ENCODE data around the gene DIS3L2.

Gene DIS3L2

DNA sequence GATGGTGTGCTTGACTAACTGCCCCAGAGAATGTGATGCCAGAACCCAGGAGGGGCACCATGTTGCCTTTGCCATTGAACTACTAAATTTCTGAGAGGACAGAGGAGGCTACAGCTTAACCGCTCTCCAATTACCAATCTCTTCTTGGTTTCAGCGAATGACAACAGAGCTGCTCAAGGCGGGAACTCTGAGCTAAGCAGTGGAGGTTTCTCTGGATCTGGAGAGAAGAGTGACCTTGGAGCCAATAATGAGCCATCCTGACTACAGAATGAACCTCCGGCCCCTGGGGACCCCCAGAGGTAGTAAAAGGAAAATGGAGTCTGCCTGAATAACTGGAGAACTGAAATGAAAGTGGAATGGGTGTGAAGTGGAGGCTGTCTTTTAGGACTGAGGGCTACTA lies 53.2 kb downstream of the DIS3L2 start:
- TF ChIP-seq, protein P1, sequence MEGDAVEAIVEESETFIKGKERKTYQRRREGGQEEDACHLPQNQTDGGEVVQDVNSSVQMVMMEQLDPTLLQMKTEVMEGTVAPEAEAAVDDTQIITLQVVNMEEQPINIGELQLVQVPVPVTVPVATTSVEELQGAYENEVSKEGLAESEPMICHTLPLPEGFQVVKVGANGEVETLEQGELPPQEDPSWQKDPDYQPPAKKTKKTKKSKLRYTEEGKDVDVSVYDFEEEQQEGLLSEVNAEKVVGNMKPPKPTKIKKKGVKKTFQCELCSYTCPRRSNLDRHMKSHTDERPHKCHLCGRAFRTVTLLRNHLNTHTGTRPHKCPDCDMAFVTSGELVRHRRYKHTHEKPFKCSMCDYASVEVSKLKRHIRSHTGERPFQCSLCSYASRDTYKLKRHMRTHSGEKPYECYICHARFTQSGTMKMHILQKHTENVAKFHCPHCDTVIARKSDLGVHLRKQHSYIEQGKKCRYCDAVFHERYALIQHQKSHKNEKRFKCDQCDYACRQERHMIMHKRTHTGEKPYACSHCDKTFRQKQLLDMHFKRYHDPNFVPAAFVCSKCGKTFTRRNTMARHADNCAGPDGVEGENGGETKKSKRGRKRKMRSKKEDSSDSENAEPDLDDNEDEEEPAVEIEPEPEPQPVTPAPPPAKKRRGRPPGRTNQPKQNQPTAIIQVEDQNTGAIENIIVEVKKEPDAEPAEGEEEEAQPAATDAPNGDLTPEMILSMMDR (IDR thresholded peaks at IDR 0.05; ENCODE audit: low read depth, low read length): no peak
- no peak overlapping the region for H3K4me3 ChIP-seq (ENCODE audit: low read depth, low read length)

DNA sequence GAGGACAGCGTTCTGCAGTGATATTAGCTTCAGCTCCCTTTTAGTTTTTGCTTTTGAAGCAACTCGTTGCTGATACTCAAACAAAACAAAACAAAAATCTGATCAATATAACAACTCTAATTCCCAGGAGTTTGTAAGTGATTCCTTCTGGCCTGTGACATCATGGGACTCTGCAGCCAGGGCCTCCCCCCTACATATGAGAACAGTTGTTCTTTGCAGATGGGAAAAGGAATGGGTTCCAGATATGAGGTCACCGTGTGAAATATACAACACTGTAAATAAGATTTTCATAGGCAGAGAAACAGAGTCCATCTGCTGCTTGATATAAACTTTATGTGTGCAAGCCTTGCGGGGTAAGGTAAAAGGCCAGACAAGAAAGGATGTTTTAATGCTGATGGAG lies 56.7 kb downstream of the DIS3L2 start:
- TF ChIP-seq, protein P1 (IDR thresholded peaks at IDR 0.05; ENCODE audit: low read depth, low read length): no peak
- H3K4me3 ChIP-seq (ENCODE audit: low read depth, low read length): no peak overlapping the region

DNA sequence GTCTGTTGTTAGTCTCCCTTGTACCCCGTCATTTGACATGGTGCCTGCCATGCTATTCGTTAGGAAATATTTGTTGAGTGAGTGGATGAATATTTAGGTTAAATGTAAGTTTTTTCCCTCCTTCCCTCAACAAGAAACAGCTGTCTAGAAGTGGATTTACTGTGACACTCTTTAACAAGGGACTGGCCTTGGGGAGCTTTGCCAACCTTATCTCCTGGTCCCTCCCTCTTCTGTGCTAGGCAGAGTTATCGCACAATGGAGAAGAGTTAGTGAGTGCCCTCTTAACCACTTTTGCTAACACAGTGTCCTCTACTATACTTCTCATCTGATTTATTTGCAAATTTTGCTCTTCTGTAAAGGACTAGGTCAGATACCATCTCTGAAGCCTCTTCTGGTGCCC lies 61.2 kb downstream of the DIS3L2 start:
- no peak overlapping the region for H3K4me3 ChIP-seq (ENCODE audit: low read depth, low read length)
- TF ChIP-seq, protein P1 (IDR thresholded peaks at IDR 0.05; ENCODE audit: low read depth, low read length): no peak

DNA sequence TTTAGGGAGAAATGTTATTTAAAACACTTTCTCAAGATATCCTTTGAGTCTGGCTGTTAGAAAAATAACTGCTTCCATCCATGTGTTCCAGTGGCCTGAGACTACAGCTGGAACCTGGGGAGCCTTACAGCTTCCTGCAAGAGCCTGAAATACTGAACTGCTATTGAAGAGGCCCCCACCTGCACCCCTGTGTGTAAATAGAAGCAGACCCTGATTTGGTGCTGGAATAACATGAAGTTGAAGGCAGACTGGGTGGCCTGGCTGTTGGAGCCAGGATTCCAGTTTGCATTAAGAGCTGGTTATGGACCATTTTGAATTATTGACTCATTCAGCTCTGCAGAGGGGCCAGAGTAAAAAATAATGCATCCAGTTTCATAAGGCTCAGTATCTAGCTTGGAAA lies 61.9 kb downstream of the DIS3L2 start:
- H3K4me3 ChIP-seq (ENCODE audit: low read depth, low read length): no peak overlapping the region
- TF ChIP-seq, protein P1 (IDR thresholded peaks at IDR 0.05; ENCODE audit: low read depth, low read length): no peak

DNA sequence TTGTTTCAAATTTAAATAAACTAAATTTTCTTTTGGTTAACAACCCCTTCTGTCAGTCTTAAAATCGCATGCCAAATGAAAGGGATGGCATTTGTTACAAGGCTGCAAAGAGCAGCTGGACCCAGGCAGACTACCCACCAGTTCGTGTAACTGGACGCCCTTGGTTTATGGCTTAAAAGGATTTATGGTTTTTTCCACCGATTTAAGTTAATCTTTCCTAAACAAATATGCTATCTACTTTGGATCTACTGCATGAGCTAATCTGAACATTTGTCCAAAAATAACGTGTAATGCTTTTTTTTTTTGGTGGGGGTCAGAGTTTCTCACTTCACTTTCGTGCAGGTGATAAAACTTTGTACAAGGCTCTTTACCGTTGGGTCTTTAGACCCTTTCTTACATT lies 62.9 kb downstream of the DIS3L2 start:
- TF ChIP-seq, protein P1 (IDR thresholded peaks at IDR 0.05; ENCODE audit: low read depth, low read length): no peak
- no peak overlapping the region for H3K4me3 ChIP-seq (ENCODE audit: low read depth, low read length)

DNA sequence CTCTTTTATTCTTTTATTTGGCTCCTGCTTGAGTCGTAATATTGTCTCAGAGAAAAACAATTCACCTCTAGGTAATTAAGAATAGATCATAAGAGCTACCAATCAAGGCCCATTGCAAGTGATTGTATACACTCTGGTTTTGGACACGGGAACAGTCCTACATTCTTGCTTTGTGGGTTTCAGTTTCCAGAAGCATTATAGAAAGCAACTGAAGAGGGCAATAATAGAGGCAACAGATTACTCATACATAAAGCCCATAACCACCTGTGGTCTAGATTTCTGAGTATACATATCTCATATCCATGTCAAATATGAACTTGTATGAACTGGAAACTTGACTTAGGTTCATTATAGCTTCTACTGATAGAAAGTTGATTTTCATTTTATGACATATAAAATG lies 65.4 kb downstream of the DIS3L2 start:
- H3K4me3 ChIP-seq (ENCODE audit: low read depth, low read length): no peak overlapping the region
- TF ChIP-seq, protein P1 (IDR thresholded peaks at IDR 0.05; ENCODE audit: low read depth, low read length): no peak

DNA sequence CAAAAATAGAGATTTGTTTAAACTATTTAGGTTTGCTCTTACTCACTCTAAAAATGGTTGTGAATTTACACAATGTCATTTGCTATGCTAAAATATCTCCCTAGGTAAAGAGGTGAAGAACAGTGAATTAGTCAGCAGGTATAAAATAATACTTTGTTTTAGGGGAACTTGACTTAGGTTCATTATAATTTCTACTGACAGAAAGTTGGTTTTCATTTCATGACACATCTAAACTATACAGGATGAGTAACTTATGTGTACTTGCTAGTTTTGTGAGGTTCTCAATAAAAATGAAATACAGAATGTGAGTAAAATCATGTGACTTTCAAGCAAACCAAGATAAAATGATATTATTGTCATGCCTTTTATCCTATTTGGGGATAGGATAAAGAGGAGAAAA lies 66.0 kb downstream of the DIS3L2 start:
- no peak overlapping the region for H3K4me3 ChIP-seq (ENCODE audit: low read depth, low read length)
- TF ChIP-seq, protein P1 (IDR thresholded peaks at IDR 0.05; ENCODE audit: low read depth, low read length): no peak

All from WI38 (cell line).